GM12801 (cell line): ENCODE results near the gene AP3B1.

Source experiments
- TF ChIP-seq, protein P1 (sequence below): IDR thresholded peaks from one replicate; pipeline ENCODE4 v1.5.1; 2011; ENCODE audit warnings: control low read depth; ENCODE audit not compliant: insufficient read length; ENCODE audit errors: extremely low read depth

Gene AP3B1

DNA sequence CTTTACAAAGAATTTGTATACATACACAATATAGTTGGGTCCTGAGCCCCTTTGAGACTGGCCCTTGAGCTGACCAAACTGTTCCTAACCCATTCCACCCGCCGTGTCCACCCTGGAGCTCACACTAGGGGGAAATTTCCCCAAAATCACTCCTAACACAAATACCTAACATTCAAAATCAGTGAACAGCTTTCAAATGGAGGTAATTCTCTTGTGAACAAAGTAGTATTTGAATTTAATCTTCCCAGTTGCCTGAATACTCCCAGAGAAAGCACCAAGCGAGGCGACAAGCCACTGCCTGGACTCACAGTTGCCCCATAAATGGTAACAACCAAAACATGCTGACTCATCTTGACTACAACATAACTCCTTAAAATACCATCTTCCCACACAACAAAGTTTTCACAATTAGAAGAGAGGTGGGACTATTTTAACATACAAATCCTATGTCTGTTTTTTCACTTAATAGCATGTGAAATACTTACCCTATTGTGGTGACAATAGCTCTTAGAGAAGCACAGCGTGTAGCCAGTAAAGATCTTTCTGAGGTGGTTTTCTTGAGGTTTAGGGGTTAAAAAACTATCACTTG is 34.2 kb upstream of the AP3B1 start:
- TF ChIP-seq, protein P1, sequence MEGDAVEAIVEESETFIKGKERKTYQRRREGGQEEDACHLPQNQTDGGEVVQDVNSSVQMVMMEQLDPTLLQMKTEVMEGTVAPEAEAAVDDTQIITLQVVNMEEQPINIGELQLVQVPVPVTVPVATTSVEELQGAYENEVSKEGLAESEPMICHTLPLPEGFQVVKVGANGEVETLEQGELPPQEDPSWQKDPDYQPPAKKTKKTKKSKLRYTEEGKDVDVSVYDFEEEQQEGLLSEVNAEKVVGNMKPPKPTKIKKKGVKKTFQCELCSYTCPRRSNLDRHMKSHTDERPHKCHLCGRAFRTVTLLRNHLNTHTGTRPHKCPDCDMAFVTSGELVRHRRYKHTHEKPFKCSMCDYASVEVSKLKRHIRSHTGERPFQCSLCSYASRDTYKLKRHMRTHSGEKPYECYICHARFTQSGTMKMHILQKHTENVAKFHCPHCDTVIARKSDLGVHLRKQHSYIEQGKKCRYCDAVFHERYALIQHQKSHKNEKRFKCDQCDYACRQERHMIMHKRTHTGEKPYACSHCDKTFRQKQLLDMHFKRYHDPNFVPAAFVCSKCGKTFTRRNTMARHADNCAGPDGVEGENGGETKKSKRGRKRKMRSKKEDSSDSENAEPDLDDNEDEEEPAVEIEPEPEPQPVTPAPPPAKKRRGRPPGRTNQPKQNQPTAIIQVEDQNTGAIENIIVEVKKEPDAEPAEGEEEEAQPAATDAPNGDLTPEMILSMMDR, result no peak

DNA sequence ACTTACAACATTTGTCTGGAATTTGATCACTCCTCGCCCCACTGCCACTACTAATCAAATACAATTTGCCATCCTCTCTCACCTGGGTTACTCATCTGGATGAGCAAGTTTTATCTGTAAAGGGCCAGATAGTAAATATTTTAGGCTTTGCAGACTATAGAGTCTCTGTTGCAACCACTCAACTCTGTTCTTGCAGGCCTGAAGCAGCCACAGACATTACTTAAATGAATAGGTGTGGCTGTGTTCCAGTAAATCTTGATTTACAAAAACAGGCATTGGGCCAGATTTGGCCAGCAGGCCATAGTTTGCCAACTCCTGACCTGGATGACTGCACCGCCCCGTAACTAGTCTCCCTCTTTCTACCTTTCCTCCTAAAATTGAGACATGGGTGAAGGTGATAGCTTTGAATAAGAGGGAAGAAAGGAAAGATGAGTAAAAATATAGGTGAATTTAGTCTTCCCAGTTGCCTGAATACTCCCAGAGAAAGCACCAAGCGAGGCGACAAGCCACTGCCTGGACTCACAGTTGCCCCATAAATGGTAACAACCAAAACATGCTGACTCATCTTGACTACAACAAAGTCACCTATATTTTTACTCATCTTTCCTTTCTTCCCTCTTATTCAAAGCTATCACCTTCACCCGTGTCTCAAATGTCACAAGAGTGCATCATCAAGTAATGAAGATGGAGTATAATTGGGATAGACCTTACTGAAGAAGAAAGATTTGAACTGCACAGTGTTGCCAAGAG is 33.4 kb upstream of the AP3B1 start:
- TF ChIP-seq, protein P1, result no peak

DNA sequence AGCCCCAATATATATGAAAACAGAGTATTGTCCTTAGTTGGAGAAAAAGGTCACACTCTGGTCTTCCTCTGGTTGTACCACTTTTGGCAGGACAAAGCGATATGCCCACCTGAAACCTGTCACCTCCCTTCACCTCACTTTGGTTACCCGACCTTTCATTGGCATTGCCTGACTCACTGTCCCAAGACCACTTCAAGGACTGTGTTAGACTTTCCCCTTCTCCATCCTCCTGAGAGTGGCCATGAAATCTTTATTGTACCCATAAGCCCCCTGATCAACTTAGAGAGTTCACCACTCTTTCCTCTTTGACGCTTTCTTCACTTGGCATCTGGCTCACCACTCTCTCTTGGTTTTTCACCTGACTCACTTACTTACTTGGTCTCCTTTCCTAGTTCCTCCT is 32.4 kb upstream of the AP3B1 start:
- TF ChIP-seq, protein P1, result no peak

DNA sequence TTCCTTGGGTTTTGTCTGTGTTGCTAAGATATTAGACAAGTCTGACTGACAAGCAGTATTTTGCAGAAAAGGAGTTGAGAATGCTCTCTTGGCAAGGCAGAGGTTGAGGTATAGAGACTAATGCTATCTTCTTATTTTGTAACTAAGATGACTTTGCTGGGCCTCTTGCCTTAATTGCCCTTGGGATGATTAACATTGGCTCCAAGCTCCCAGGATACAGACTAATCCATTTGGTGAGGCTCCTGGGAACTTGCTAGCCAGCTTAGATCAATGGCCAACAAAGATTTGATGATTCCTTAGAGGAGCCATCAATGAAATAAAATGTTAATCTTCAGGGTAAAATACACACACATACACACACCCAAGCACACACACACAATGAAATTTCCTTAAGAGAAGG is 28.7 kb upstream of the AP3B1 start:
- TF ChIP-seq, protein P1, result no peak

DNA sequence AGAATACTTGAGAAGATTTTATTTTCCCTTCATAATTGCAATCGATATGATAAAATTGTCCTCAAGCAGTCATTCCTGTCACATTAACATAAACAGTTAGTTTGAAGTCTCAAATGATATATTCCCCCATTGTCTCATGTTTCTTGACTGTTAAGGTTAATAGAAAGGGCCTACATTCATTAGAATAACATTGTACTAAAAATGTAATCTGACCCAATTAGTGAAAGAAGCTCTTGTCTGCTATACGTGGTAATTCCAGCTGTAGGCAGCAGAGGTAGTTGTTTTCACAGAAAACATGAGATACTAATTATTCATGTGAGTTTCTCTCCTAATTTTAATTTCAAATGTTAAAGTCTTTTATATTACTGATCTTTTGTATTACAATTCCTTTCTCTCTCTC is 25.9 kb upstream of the AP3B1 start:
- TF ChIP-seq, protein P1, result no peak

DNA sequence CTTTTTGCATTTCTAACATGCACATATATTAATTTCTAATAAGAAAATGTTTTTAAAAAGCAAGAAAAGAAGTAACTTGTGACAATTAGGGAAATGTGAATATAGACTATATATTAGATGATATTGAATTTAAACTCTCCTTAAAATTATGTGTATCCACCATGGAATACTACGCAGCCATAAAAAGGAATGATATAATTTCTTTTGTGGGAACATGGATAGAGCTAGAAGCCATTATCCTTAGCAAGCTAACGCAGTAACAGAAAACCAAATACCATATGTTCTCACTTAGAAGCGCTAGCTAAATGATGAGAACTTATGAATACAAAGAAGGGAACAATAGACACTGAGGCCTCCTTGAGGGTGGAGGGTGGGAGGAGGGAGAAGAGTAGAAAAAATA is 23.8 kb upstream of the AP3B1 start:
- TF ChIP-seq, protein P1, result no peak

DNA sequence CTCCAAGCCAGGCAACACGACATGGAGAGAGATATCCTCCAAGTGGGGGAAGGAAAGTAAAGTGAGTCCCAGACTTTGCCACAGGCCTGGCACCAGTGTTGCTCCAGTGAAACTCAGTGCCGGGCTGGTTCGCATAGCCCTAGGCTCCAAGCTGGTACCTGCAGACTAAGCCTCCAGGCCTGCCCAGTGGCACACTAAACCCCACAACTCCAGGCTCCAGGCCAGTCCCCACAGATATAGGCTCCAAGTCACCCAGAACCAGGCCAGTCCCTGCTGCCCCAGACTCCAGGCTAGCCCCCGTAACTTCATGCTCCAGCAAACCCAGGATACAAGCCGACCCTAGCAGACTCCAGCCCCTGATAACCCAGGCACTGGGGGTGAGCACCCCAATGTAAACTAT is 23.0 kb upstream of the AP3B1 start:
- TF ChIP-seq, protein P1, result no peak
